GM06990 (cell line): ENCODE data around the gene PHACTR1.
A peak's percentile ranks its signal among the peaks of the same experiment; 100 is the strongest.

Experiments
- DNase-seq: peaks from one replicate; pipeline ENCODE4 v3.0.0-alpha.2; 2011; ENCODE audit not compliant: insufficient read length; ENCODE audit errors: extremely low read depth
- H3K27me3 ChIP-seq: replicated peaks from 2 replicates; pipeline ENCODE4 v1.6.0; 2011; ENCODE audit warnings: low read length; ENCODE audit not compliant: control insufficient read depth, insufficient read depth
- H3K36me3 ChIP-seq: 2 replicates; pipeline ENCODE4 v1.5.1; 2011; ENCODE audit warnings: low read length; ENCODE audit not compliant: control insufficient read depth, insufficient read depth
- H3K4me3 ChIP-seq: replicated peaks from 2 replicates; pipeline ENCODE4 v1.5.1; 2011; ENCODE audit warnings: low read depth, mild to moderate bottlenecking, control low read depth, low read length
- CTCF ChIP-seq: IDR thresholded peaks from 2 replicates; pipeline ENCODE4 v1.5.1; 2011; ENCODE audit warnings: low read length, control low read depth, mild to moderate bottlenecking, inconsistent platforms; ENCODE audit not compliant: insufficient read depth, poor library complexity, severe bottlenecking

The PHACTR1 gene

GRCh38 chr6:13272131-13273046, 555.8 kb downstream of the PHACTR1 start:
- TF ChIP-seq CTCF = peak; percentile 29
- Histone ChIP-seq H3K36me3 (no peaks in the 10 kb centered on the region; the same call in 1 of the 2 replicates), H3K4me3 (peak overlapping the region; percentile 73), H3K27me3 (no peaks in the 10 kb centered on the region)
- DNase-seq = peak; percentile 83

DNA sequence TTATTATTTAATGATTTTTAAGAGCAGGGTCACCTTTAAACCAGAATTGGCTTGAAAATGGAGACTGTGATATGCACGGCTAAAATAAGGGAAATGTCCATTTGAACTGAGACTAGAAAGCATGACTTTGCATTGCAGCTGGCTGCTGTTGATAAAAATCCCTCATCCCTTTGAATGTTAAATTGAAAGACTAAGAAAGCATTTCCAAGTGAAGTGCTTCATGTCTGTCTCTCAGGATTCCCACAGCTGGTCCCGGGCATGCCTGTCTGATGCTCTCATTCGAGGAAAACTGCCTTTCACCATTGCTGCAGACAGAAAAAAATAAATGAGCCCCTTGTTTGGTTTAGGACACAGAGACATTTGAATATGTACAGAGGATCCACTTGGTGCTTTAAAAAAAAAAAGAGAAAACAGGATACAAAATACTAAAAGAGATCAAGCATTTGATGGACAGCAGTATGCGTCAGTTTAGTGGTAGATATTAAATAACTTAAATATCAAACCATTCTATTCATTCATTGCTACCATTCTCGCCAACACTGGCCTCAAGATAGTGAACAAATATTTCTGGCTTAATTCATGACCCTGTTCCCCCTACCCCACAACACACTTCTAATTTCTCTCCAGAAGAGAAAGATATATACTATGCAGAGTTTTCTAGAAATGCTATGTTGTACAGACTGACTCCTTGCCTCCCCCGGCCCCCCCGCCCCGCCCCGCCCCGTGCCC, 556.8 kb downstream of the PHACTR1 start:
- Histone ChIP-seq H3K4me3 (peak overlapping the region; percentile 73), H3K36me3 (peaks cover 2% of the 10 kb centered on the region; the same call in 1 of the 2 replicates), H3K27me3 (no peaks in the 10 kb centered on the region)
- DNase-seq = no peak
- no peak for TF ChIP-seq CTCF

DNA sequence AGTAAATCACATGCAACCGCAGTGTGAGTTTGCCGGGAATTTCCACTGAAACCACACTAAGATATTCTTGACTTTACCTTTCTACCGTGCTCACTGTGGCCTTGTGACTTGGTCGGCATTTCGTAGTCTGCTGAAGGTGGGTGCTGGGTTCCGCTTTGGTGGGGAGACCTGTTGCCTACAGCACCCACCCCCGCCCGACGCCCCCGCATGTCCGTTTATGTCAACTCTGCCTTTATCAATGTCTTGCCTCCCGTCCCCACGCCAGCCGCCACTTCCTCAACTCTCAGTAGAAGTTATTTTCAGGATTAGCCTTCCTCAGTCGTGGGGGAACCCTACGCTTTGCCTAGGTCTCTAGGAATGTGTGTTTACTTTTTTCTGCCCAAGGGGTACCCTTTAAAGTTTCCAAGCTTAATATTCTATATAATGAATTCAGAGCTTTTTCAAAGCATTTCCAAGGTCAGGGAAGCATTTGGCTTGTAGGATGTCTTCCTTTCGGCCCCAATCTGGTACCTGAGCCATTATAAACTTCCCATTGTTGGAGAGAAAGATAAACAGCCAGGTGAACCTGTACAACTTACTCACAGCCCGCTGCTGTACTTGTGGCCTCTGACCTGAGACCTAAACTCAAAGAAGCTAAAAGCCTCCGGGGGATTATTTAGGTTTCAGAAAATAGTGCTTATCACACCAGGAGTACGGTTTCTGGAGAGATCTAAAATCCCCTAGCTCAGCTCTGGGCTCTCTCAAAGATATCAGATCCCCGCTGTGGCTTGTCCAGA, 557.6 kb downstream of the PHACTR1 start:
- DNase-seq = peak; percentile 78
- Histone ChIP-seq H3K4me3 (peak overlapping the region; percentile 73), H3K36me3 (peaks cover 2% of the 10 kb centered on the region; the same call in 1 of the 2 replicates), H3K27me3 (no peaks in the 10 kb centered on the region)
- TF ChIP-seq CTCF = no peak

- Histone ChIP-seq H3K27me3 (no peaks in the 10 kb centered on the region), H3K36me3 (peaks cover 4% of the 10 kb centered on the region; the same call in 1 of the 2 replicates), H3K4me3 (peak overlapping the region; percentile 73)
- no peak for TF ChIP-seq CTCF
- no peak for DNase-seq
Observed at GRCh38 chr6:13274707-13275434, 558.3 kb downstream of the PHACTR1 start.

DNA sequence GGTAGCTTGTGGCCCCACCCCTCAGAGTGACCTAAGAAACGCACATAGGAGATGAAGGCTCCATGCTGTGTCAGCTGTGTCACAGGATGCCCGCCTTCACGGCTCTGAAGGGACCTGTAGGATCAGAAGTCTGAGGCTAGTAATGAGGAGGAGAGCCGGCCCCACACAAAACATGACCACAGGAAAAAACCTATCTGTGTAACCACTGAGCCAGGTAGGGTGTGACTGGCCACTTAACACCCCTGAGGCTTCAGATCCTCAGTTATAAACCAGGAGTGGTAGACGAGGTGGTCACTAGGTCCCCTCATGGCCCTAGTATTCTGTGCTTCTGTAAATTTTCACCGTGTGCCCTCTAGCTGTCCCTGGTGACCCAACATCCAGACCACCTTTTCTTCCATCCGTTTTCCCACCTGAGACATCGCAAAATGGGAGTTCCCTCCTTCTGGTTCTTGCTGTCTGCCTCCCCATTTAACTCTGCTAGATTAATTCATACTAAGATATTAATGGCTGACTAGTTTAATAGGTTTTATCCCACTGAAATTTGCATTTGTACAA, 558.9 kb downstream of the PHACTR1 start:
- Histone ChIP-seq H3K27me3 (no peaks in the 10 kb centered on the region), H3K36me3 (peaks cover 4% of the 10 kb centered on the region; the same call in 1 of the 2 replicates), H3K4me3 (peak overlapping the region; percentile 73)
- DNase-seq = no peak
- no peak for TF ChIP-seq CTCF
